ENCODE data around the gene ARL6. TPM values are rescaled to one million over a fixed set of nuclear protein-coding genes. Genes with fewer than 3 reads are reported as not detected.
A peak's percentile ranks its signal among the peaks of the same experiment; 100 is the strongest.
"Not testable (repeated sequence)": the region's sequence is repeated elsewhere in the genome, so short reads cannot be mapped to it uniquely, and the experiment has no call there.

ARL6 gene
- polyA plus RNA-seq, 3 donors: 17.5 to 17.8 (median 17.8) TPM

DNA sequence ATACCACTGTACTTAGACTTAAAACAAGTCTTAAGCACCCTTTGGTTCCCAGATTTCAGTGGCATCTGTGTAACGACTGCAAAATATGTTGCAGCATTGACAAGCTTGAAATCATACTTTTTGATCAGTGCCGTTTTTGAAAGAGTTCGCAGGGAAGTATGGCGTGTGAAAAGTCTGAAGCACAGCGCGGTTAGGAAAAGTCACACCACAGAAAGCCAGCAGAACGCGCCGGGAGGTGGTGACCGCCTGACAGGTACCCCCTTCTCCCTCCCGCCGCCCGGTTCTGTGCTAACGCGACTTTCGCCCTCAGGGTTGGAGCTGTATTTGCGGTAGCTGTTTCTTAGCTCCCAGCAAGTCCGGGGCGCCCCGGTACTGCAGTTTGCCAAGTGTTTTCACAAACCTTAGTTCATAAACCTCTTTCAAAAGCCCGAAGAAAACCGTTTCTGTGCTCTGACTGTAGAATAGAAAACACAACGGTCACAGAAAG lies 56.8 kb downstream of the ARL6 start:
- DNase-seq (ENCODE audit: low read depth in 3 of 3, low spot score in 2 of 3): peak in 1 of 3 donors; percentile 52

DNA sequence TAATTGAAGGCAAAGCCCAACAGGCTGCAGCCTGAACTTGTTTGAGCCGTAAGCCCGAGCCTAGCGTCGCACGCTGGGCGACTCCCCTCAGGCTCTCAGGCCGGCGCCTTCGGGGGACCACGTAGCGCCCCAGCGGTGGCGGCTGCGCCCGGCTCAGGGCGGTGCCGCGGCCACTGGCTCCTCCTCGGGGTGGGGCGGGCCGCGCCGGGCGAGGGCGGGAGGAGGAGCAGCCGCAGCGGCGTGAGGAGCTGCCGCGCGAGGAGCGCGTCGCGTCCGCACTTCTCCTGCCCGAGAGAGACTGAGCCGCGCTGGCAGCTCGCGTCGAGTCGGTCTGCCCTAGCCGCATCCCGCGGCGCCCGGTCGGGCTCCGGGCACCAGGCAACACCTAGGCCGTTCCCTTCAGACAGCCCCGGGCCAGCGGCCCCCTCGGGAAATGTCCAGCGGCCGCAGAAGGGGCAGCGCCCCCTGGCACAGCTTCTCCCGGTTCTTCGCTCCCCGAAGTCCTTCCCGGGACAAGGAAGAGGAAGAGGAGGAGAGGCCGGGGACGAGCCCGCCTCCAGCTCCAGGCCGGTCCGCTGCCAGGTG lies 57.3 kb downstream of the ARL6 start, which contains the start of gene CRYBG3:
Gene CRYBG3, plus strand, starts transcription at position 238 of the 585 bp plus-strand sequence. Its CDS starts 196 bp downstream, at position 434.
- DNase-seq (ENCODE audit: low read depth in 3 of 3, low spot score in 2 of 3): peak in 2 of 3 donors; percentile 56 to 68

DNA sequence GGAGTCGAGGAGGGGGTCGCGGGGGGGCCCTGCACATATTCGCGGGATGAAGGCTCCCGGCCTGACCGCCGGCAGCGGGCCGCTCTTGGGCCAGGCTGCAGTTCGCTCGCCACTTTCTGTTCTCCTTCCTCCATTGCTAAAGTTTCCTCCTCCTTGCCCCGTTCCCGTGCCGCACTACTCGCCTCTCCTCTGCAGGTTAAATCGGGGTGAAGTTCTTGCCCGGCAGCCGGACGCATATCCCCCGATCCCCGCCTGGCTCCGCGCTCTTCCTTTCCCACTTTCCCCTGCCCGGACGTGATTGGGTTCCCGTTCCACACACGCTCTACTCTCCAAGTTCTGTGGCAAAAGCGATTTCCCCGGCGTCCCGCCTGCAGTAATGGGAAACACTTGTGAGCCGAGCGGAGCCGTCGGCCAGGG lies 57.8 kb downstream of the ARL6 start:
- DNase-seq (ENCODE audit: low read depth in 3 of 3, low spot score in 2 of 3): no peak

DNA sequence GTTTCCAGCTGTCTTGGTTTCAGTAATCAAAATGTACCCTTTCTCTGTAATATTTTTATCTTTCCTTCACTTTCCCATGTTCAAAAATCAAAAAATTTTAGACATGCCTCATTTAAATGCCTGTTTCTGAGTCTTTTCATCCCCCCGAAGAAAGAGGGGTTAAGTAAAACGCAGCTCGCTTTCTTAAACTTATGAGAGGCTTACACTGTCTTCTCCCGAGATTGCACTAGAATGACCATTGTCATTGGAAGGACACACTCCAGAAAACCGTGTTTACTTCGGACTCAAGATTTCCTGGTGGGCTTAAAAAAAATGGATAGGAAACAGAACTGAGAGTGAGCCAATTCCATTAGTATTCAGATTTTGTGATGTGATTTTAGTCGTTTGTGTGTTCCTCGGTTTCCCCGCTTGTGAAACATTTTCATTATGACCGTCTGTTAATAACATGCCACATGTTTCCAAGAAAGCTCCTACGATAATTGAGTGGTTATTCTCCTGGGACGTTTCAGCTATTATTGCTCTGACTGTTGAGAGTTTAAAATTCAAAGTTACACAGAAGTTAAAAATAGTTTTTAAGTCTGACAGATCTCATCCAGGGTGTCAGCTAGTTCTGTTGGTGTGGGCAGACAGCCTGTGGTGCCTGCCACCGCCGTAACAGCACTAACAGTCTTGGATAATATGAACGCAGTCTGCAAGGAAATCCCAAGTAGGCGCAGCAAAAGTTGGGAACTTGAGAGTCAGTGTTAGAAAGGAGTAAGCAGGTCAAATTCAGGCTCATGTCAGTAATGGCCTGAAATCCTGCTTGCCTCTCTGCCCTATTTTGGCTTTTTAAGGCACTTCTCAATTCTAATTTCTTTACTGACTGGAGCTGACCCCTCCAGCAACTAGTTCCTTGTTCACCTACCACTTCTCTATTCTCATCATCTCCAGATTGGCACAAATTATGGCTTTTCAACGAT lies 58.8 kb downstream of the ARL6 start:
- no peak for DNase-seq (ENCODE audit: low read depth in 3 of 3, low spot score in 2 of 3)

DNA sequence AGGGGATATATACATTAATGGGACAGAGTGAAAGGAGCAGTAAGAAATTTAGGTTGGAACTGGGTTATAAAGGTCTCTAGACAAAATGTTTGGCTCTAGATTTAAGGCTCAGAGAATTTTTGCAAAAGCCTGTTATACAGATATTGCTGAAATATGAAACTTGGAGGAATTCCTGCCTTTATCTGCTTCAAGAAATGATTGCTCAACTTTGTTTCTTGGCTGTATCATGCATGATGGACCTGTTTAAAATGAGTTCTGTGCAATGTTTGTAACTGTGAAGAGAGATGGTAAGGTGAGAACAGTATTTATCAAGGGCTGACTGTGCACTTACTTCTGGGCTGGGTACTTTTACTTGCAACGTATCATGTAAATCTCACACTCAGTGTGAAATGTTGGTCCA lies 60.5 kb downstream of the ARL6 start:
- no peak for DNase-seq (ENCODE audit: low read depth in 3 of 3, low spot score in 2 of 3)

DNA sequence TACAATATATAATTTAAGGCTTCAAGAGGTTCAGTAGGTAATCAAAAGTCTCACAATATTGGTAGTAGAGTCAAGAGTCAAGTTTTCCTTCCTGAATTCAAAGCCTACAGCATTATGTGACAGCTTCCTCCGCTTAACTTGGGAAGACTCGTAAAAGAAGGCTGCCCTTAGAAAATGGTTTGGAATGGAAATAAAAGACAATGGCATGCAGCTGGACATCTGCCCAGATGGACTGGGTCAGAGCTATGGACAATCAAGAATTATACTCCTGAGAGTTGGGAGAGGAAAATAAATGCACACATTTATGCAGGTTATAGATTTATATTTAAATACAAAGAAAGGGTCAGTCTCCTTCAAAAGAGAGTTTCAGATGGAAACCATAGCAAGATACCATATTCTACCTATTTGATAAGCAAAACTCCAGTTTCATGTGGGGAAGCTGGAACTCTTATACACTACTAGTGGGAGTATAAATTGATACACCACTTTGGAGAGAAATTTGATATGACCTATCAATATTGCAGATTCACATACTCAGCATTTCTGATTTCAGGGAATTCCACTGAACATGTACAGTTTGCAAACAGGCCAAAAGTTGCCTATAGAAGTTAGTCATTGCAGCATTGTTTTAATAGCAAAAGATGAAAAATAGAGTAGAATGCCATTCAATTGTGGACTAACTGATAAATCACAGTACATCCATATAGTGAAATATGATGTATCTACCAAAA lies 63.3 kb downstream of the ARL6 start:
- no peak for DNase-seq (ENCODE audit: low read depth in 3 of 3, low spot score in 2 of 3)

DNA sequence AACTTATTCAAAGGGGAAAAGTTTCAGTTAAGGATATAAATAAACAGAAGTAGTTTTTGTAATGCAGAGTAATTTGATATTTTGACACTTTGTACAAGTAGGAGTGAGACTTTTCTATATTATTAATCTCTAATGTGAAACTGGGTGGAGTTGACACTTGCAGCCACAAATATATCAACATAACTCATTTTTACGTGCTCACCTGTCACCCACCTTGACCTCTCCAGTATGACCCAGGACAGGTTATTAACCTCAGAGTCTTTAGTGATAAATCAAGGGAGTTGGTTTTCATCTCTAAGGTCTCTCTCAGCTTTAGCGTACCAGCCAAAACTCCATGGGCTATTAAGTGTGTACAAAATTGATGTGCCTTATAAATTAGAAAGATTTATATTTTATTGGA lies 64.6 kb downstream of the ARL6 start:
- DNase-seq (ENCODE audit: low read depth in 3 of 3, low spot score in 2 of 3): no peak

DNA sequence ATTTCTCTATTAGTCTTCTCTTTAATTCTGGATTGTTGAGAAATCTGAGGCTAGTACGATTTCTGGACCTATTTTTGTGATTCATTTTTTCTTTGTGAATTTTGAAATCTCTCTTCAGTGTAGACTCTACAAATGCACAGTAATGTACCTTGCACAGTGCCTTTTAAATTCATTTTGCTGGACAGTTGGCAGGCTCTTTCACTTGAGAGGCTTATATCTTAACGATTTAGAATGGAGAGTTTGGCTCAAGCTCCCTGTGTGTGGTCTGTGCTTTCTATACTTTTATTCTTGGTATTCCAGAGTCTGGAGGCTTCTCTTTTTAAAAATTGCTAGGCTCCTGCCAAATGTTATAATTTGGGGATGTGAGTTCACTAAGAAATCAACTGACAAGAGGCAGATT lies 66.1 kb downstream of the ARL6 start:
- no peak for DNase-seq (ENCODE audit: low read depth in 3 of 3, low spot score in 2 of 3)

DNA sequence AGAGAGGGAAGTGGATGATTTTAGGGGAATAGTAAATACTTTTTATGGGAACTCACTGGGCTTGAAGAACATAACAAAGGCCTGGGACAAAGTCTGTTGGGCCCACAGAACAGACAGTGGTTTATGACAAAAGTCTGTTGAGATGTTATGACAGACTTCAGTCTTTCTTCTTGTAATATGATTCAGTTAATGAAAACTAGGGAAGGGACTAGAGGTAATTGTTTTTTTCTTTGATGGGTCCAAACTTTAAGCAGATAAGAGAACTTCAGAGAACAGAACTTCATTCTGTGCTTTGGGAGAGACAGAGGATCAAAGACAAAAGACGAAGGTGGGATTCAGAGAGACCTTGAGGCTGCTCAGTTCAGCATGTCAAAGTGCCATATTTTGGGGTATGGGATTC lies 66.6 kb downstream of the ARL6 start:
- no peak for DNase-seq (ENCODE audit: low read depth in 3 of 3, low spot score in 2 of 3)

DNA sequence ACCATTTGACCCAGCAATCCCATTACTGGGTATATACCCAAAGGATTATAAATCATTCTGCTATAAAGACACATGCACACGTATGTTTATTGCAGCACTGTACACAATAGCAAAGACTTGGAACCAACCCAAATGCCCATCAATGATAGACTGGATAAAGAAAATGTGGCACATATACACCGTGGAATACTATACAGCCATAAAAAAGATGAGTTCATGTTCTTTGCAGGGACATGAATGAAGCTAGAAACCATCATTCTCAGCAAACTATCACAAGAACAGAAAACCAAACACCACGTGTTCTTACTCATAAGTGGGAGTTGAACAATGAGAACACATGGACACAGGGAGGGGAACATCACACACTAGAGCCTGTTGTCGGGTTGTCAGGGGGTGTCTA lies 68.6 kb downstream of the ARL6 start:
- not testable (repeated sequence) for DNase-seq (ENCODE audit: low read depth in 3 of 3, low spot score in 2 of 3)

DNA sequence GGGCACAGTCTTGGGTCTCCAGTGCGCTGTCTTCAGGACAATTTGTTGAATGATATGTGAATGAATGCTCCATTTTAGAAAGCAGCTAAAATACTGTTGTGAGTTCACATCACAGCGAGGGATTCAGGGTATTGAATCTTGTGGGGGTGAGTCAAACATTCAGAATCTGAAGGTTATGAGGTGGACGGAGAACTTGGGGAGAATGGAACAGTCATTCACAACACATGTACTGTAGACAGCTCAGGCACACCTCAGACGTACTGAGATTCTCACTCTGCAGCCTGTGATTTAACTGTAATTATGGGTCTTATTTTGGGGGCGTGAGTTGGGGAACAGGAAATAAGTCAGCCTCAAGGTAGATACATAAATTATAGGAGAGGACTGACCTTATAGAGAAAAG lies 71.2 kb downstream of the ARL6 start:
- no peak for DNase-seq (ENCODE audit: low read depth in 3 of 3, low spot score in 2 of 3)

DNA sequence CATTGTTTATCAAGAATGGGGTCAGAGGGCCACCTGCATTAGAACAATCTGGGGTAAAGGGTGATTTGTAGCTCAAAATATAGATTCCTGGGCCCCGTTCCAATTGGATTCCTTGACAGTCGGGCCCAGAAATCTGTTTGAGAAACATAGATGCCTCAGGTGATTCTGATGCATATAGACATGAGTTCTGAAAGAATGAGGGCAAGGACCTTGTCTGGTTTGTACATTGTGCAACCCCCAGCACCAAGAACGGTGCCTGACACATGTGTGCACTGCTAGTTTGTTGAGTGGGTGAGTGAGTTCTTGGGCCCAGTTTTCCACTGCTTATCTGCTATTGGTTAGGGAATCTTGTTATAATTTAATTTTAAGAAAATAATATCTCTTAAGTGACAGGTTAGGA lies 73.8 kb downstream of the ARL6 start:
- DNase-seq (ENCODE audit: low read depth in 3 of 3, low spot score in 2 of 3): no peak

DNA sequence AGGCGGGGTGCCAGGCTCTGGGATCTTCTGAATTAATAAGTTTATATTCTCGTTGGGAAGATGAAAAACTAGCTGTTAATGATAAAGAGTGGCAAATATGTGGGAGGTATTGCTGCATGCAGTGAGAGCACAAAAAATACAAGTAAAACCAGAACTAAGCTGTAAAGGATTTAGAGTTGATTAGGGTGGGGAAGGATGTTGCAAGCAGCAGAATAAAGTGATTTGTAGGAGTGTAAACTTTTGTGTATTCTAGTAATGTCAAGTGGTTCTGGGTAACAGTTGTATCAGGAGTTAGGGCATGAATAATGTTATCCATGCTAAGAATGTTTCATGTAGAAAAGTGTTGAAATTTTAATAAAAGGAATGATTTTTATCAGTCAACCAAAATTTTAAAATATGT lies 75.4 kb downstream of the ARL6 start:
- DNase-seq (ENCODE audit: low read depth in 3 of 3, low spot score in 2 of 3): no peak

DNA sequence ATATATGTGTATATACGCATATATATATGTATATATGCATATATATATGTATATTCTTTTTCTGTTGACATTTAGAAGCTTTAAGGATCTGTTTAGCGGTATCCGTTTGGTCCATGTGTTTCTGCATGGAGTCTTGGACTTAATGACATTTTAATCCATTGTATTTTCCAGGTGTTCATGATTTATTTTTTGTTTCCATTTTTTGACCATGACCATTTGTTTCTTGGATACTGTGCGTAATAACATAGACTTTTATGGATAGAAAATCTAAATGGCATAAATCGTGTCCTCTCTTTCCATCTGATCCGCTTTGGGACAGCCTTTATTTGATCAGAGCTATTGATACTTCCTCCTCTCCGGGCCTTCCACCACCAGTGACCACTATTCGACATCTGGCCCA lies 76.7 kb downstream of the ARL6 start:
- no peak for DNase-seq (ENCODE audit: low read depth in 3 of 3, low spot score in 2 of 3)

DNA sequence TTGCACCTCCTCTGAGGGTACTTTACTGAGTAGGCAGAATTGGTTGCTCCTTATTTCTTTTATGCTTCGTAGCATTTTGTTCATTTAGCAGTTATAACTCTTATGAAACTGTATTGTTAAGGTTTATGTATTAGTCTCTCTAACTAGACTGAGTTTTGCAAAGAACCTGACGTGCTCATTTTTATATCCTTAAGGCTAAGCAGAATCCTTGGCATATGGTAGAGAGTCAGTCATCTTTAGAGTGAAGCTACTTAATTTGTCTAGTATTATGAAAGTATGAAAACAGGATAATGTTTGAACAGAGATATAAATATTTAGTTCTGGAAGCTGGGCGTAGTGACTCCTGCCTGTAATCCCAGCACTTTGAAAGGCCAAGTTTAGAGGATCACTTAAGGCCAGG lies 77.4 kb downstream of the ARL6 start:
- DNase-seq (ENCODE audit: low read depth in 3 of 3, low spot score in 2 of 3): no peak

DNA sequence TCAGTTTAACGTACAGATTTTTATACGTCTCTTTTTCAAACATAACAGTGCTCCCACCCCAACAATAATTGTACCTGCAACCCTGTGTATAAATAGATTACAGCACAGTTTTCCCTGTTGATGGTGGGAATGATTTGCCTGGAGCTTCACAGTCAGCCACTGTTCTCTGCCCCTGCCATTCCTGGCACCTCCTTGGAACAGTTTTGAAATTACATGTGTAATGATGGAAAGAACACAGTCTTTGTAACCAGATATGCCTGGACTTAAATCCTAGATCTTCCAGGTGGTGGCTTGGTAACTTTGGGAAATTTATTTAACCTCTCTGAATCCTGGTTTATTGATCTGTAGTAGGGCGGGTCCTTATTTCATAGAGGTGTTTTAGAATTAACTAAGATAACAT lies 84.2 kb downstream of the ARL6 start:
- DNase-seq (ENCODE audit: low read depth in 3 of 3, low spot score in 2 of 3): no peak

Other genes starting within 250 kb of the ARL6 start
- gene CRYBG3, start 57.3 kb downstream of the ARL6 start, polyA plus RNA-seq (ENCODE audit: insufficient read length in 3 of 3): 10 to 100 TPM; 25.1 to 26.2 (median 25.7) TPM
- gene RIOX2, start 207.7 kb downstream of the ARL6 start, polyA plus RNA-seq (ENCODE audit: insufficient read length in 3 of 3): 10 to 100 TPM; 33.9 to 42.2 (median 35.0) TPM

Data from right renal cortex interstitium (tissue), 3 donors.